ENCODE data around the gene KAT8.
"Not testable (repeated sequence)": the region's sequence is repeated elsewhere in the genome, so short reads cannot be mapped to it uniquely, and the experiment has no call there.

The KAT8 gene

GRCh38 chr16:31089199-31089598 is 28.3 kb upstream of the KAT8 start:
- Mint-ChIP-seq H3K27me3 (no peaks in the 10 kb centered on the region), H3K9me3 (no peaks in the 10 kb centered on the region), H3K36me3 (ENCODE audit: low read depth) (peaks cover 15% of the 10 kb centered on the region), H3K27ac (no peak overlapping the region), H3K4me3 (no peak overlapping the region), H3K4me1 (ENCODE audit: low read depth) (peaks cover 9% of the 10 kb centered on the region)

GRCh38 chr16:31090540-31090939 is 26.9 kb upstream of the KAT8 start:
- no peak overlapping the region for H3K27ac Mint-ChIP-seq
- peaks cover 18% of the 10 kb centered on the region for H3K4me1 Mint-ChIP-seq (ENCODE audit: low read depth)
- no peaks in the 10 kb centered on the region for H3K9me3 Mint-ChIP-seq
- H3K27me3 Mint-ChIP-seq, result no peaks in the 10 kb centered on the region
- peaks cover 15% of the 10 kb centered on the region for H3K36me3 Mint-ChIP-seq (ENCODE audit: low read depth)
- no peak overlapping the region for H3K4me3 Mint-ChIP-seq

- Mint-ChIP-seq H3K27me3 (no peaks in the 10 kb centered on the region), H3K4me1 (ENCODE audit: low read depth) (peaks cover 25% of the 10 kb centered on the region), H3K4me3 (peak overlapping the region; percentile 91), H3K27ac (no peak overlapping the region), H3K36me3 (ENCODE audit: low read depth) (peaks cover 15% of the 10 kb centered on the region), H3K9me3 (no peaks in the 10 kb centered on the region)
Measured at GRCh38 chr16:31092330-31092729, 25.1 kb upstream of the KAT8 start.

- no peaks in the 10 kb centered on the region for H3K9me3 Mint-ChIP-seq
- H3K36me3 Mint-ChIP-seq (ENCODE audit: low read depth), result peaks cover 15% of the 10 kb centered on the region
- peaks cover 25% of the 10 kb centered on the region for H3K4me1 Mint-ChIP-seq (ENCODE audit: low read depth)
- no peaks in the 10 kb centered on the region for H3K27me3 Mint-ChIP-seq
- peak overlapping the region; percentile 31 for H3K27ac Mint-ChIP-seq
- peak overlapping the region; percentile 91 for H3K4me3 Mint-ChIP-seq
Measured at GRCh38 chr16:31093132-31093703, 24.2 kb upstream of the KAT8 start.

GRCh38 chr16:31094088-31094423 is 23.4 kb upstream of the KAT8 start:
- Mint-ChIP-seq H3K9me3 (no peaks in the 10 kb centered on the region), H3K4me3 (peak overlapping the region; percentile 91), H3K27me3 (no peaks in the 10 kb centered on the region), H3K27ac (peak overlapping the region; percentile 88), H3K36me3 (ENCODE audit: low read depth) (peaks cover 14% of the 10 kb centered on the region), H3K4me1 (ENCODE audit: low read depth) (peaks cover 25% of the 10 kb centered on the region)

- peaks cover 25% of the 10 kb centered on the region for H3K4me1 Mint-ChIP-seq (ENCODE audit: low read depth)
- H3K9me3 Mint-ChIP-seq, result no peaks in the 10 kb centered on the region
Measured at GRCh38 chr16:31094424-31095120, 22.9 kb upstream of the KAT8 start, which contains the start of gene VKORC1. Gene VKORC1, minus strand, starts transcription at chr16:31094797. Its CDS starts 68 bp downstream, at chr16:31094729.

GRCh38 chr16:31099860-31100638 is 17.4 kb upstream of the KAT8 start:
- no peaks in the 10 kb centered on the region for H3K27me3 Mint-ChIP-seq
- no peaks in the 10 kb centered on the region for H3K36me3 Mint-ChIP-seq (ENCODE audit: low read depth)
- H3K27ac Mint-ChIP-seq, result no peak overlapping the region
- H3K4me3 Mint-ChIP-seq, result no peak overlapping the region
- peaks cover 11% of the 10 kb centered on the region for H3K4me1 Mint-ChIP-seq (ENCODE audit: low read depth)
- H3K9me3 Mint-ChIP-seq, result no peaks in the 10 kb centered on the region

More at GRCh38 chr16:31094424-31095120, 22.9 kb upstream of the KAT8 start, which contains the start of gene VKORC1:
- Mint-ChIP-seq H3K36me3 (ENCODE audit: low read depth) (peaks cover 11% of the 10 kb centered on the region), H3K4me3 (peak within 1 kb of the TSS; percentile 91), H3K27me3 (no peaks in the 10 kb centered on the region), H3K27ac (peak within 1 kb of the TSS; percentile 88)

- not testable (repeated sequence) for H3K9me3 Mint-ChIP-seq; H3K4me3 Mint-ChIP-seq; H3K36me3 Mint-ChIP-seq (ENCODE audit: low read depth); H3K27me3 Mint-ChIP-seq; H3K27ac Mint-ChIP-seq; H3K4me1 Mint-ChIP-seq (ENCODE audit: low read depth)
Measured at GRCh38 chr16:31100876-31101641, 16.4 kb upstream of the KAT8 start.

- H3K27ac Mint-ChIP-seq, result peak overlapping the region; percentile 66
- H3K36me3 Mint-ChIP-seq (ENCODE audit: low read depth), result peaks cover 10% of the 10 kb centered on the region
- peak overlapping the region; percentile 33 for H3K4me3 Mint-ChIP-seq
- H3K4me1 Mint-ChIP-seq (ENCODE audit: low read depth), result peaks cover 35% of the 10 kb centered on the region
- no peaks in the 10 kb centered on the region for H3K9me3 Mint-ChIP-seq
- H3K27me3 Mint-ChIP-seq, result no peaks in the 10 kb centered on the region
Measured at GRCh38 chr16:31105677-31106213, 11.7 kb upstream of the KAT8 start.

- no peaks in the 10 kb centered on the region for H3K9me3 Mint-ChIP-seq
- H3K36me3 Mint-ChIP-seq (ENCODE audit: low read depth), result peaks cover 16% of the 10 kb centered on the region
- H3K27me3 Mint-ChIP-seq, result no peaks in the 10 kb centered on the region
- peaks cover 35% of the 10 kb centered on the region for H3K4me1 Mint-ChIP-seq (ENCODE audit: low read depth)
- peak overlapping the region; percentile 96 for H3K27ac Mint-ChIP-seq
- peak overlapping the region; percentile 89 for H3K4me3 Mint-ChIP-seq
Measured at GRCh38 chr16:31106509-31107464, 10.7 kb upstream of the KAT8 start.

GRCh38 chr16:31107465-31107867 is 10.0 kb upstream of the KAT8 start:
- Mint-ChIP-seq H3K4me1 (ENCODE audit: low read depth) (peaks cover 35% of the 10 kb centered on the region), H3K27ac (peak overlapping the region; percentile 96), H3K4me3 (peak overlapping the region; percentile 89), H3K27me3 (no peaks in the 10 kb centered on the region), H3K36me3 (ENCODE audit: low read depth) (peaks cover 19% of the 10 kb centered on the region), H3K9me3 (no peaks in the 10 kb centered on the region)

- Mint-ChIP-seq H3K27me3 (no peaks in the 10 kb centered on the region), H3K9me3 (no peaks in the 10 kb centered on the region), H3K36me3 (ENCODE audit: low read depth) (peaks cover 20% of the 10 kb centered on the region), H3K4me1 (ENCODE audit: low read depth) (peaks cover 35% of the 10 kb centered on the region), H3K4me3 (peak within 1 kb of the TSS; percentile 89), H3K27ac (peak within 1 kb of the TSS; percentile 96)
Measured at GRCh38 chr16:31108035-31108793, 9.2 kb upstream of the KAT8 start, which contains the start of gene BCKDK. Gene BCKDK, plus strand, starts transcription at chr16:31108386. Its CDS starts 838 bp downstream, at chr16:31109224.

All from stimulated activated naive CD8-positive, alpha-beta T cell treated with anti-CD3 and anti-CD28 coated beads, Interleukin-15, Interleukin-2, amounts not matched to agents 100 ng/mL and 50 ng/mL, for 24 hours (primary cell).